ENCODE measurements around the gene TNFAIP2.

- TF ChIP-seq EZH2phosphoT487 (IDR thresholded peaks at IDR 0.05; ENCODE audit: low read length), result no peak
- no peak for TF ChIP-seq EZH2 (optimal IDR thresholded peaks at IDR 0.05; ENCODE audit: low read depth, low read length)
- no peak for TF ChIP-seq CTCF (IDR thresholded peaks at IDR 0.05; ENCODE audit: low read length)
Observed at GRCh38 chr14:103127861-103128598, 4.8 kb downstream of the TNFAIP2 start.
